Nephron progenitor cell (in vitro differentiated cells): ENCODE measurements around the gene ZNF454.

Experiments
- DNase-seq: peaks from one replicate; pipeline ENCODE4 v3.0.0; 2021
- H3K27ac Mint-ChIP-seq: 2 replicates; pipeline ENCODE4 v1.8.0; 2021; ENCODE audit warnings: mild to moderate bottlenecking, moderate library complexity, mixed read lengths
- H3K27me3 Mint-ChIP-seq: 2 replicates; pipeline ENCODE4 v1.8.0; 2021; ENCODE audit warnings: mild to moderate bottlenecking, low read depth, mixed read lengths; ENCODE audit not compliant: poor library complexity
- H3K36me3 Mint-ChIP-seq: 2 replicates; pipeline ENCODE4 v1.8.0; 2021; ENCODE audit warnings: low read depth, mixed read lengths
- H3K4me1 Mint-ChIP-seq: 2 replicates; pipeline ENCODE4 v1.8.0; 2021; ENCODE audit warnings: mixed read lengths
- H3K4me3 Mint-ChIP-seq: 2 replicates; pipeline ENCODE4 v1.8.0; 2021; ENCODE audit warnings: mild to moderate bottlenecking, moderate library complexity, mixed read lengths
- H3K9me3 Mint-ChIP-seq: 2 replicates; pipeline ENCODE4 v1.8.0; 2021; ENCODE audit warnings: mild to moderate bottlenecking, moderate library complexity, mixed read lengths
- TF ChIP-seq, protein P1 (sequence below): fragments of 200-600 bp; sonication (generic); IDR thresholded peaks from 2 replicates; pipeline ENCODE4 v1.5.0; 2021; ENCODE audit warnings: antibody characterized with exemption

Gene ZNF454

DNA sequence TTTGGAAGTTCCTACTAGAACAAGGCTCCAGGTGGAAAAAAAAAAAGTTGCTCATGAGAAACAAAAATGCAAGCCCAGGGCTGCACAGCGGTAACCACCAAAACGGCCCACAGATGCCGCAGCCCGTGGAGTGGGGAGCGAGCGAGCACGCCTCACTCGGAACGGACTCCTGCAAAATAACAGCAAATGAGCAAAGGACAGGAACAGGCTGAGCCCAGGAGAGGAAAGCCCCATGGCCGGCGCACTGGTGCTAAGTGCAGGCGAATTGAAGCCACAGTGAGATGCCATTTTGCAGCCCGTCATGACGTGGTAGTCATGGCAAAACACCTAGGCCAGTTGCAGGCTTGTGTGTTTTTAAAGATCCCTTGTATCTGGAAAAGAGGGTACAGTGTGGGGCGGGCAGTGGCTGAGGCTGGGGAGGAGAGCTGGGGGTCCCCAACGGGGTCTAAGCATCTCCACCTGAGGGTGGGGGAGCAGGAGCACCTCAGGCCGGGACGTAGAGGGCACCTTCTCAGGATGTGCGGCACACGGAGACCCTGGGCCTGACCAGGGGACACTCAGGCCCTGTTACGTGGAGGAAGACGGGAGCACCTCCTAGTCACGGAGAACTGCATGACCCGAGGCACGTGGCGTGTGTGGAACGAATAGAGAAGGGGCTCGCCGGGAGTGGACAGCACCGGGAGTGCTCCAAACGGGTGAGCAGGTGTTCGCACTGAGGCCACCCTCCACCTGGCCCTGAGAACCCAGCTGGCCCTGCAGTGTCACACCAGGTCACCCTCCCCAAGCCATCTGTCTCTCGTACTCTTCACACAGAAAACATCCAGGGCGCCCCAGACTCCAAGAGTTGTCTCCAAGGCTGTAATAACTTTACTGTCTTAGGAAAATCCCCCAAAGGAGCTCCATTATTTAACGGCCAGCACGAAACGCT, 43.4 kb downstream of the ZNF454 start:
- no peak for DNase-seq
- H3K27me3 Mint-ChIP-seq, result peaks cover 2% of the 10 kb centered on the region
- H3K27ac Mint-ChIP-seq, result no peak overlapping the region
- TF ChIP-seq, protein P1, sequence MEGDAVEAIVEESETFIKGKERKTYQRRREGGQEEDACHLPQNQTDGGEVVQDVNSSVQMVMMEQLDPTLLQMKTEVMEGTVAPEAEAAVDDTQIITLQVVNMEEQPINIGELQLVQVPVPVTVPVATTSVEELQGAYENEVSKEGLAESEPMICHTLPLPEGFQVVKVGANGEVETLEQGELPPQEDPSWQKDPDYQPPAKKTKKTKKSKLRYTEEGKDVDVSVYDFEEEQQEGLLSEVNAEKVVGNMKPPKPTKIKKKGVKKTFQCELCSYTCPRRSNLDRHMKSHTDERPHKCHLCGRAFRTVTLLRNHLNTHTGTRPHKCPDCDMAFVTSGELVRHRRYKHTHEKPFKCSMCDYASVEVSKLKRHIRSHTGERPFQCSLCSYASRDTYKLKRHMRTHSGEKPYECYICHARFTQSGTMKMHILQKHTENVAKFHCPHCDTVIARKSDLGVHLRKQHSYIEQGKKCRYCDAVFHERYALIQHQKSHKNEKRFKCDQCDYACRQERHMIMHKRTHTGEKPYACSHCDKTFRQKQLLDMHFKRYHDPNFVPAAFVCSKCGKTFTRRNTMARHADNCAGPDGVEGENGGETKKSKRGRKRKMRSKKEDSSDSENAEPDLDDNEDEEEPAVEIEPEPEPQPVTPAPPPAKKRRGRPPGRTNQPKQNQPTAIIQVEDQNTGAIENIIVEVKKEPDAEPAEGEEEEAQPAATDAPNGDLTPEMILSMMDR, result no peak
- H3K36me3 Mint-ChIP-seq, result no peaks in the 10 kb centered on the region
- peaks cover 92% of the 10 kb centered on the region for H3K9me3 Mint-ChIP-seq
- no peak overlapping the region for H3K4me3 Mint-ChIP-seq
- no peaks in the 10 kb centered on the region for H3K4me1 Mint-ChIP-seq

DNA sequence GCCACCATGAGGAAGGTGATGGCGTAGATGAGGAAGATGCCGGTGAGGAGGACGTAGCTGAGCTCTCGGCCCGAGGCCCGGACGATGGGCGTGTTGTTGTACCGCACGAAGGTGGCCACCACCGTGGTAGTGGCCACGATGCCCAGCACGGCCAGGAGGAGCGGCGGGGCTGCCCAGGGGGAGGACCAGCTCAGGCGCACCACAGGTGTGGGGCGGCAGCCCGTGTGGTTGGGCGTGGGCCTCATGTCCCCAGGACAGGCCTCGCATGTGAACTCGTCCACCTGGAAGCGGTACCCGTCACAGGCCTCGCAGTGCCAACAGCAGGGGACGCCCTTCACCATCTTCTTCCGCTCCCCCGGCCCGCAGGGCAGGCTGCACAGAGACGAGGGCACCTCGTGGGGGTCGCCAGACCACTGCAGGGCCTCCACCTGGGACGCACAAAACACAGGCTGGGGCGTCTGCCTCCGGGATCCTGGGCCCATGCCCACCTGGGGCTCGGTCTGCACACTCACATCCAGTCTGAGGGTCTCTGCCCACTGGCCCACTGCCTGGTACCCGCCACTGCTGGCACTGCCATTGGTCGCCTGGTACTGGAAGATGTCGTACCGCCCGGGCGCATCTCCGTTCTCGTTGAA, 45.4 kb downstream of the ZNF454 start:
- TF ChIP-seq, protein P1, result no peak
- Mint-ChIP-seq H3K27ac (no peak overlapping the region), H3K27me3 (peaks cover 6% of the 10 kb centered on the region), H3K4me1 (no peaks in the 10 kb centered on the region), H3K36me3 (no peaks in the 10 kb centered on the region), H3K4me3 (no peak overlapping the region), H3K9me3 (peaks cover 88% of the 10 kb centered on the region)
- no peak for DNase-seq

- Mint-ChIP-seq H3K4me3 (no peak overlapping the region), H3K4me1 (no peaks in the 10 kb centered on the region), H3K27me3 (peaks cover 21% of the 10 kb centered on the region), H3K9me3 (peaks cover 89% of the 10 kb centered on the region), H3K36me3 (no peaks in the 10 kb centered on the region), H3K27ac (no peak overlapping the region)
- no peak for DNase-seq
- TF ChIP-seq, protein P1, result no peak
Measured at GRCh38 chr5:178988436-178989220, 47.6 kb downstream of the ZNF454 start.

- no peaks in the 10 kb centered on the region for H3K4me1 Mint-ChIP-seq
- H3K4me3 Mint-ChIP-seq, result no peak overlapping the region
- TF ChIP-seq, protein P1, result no peak
- no peaks in the 10 kb centered on the region for H3K36me3 Mint-ChIP-seq
- peaks cover 83% of the 10 kb centered on the region for H3K9me3 Mint-ChIP-seq
- no peak for DNase-seq
- H3K27me3 Mint-ChIP-seq, result peaks cover 28% of the 10 kb centered on the region
- no peak overlapping the region for H3K27ac Mint-ChIP-seq
Measured at GRCh38 chr5:178989311-178989710, 48.3 kb downstream of the ZNF454 start.

GRCh38 chr5:178990491-178990890, 49.5 kb downstream of the ZNF454 start:
- Mint-ChIP-seq H3K4me1 (peaks cover 3% of the 10 kb centered on the region), H3K27me3 (peaks cover 36% of the 10 kb centered on the region), H3K27ac (no peak overlapping the region), H3K9me3 (peaks cover 76% of the 10 kb centered on the region), H3K4me3 (no peak overlapping the region), H3K36me3 (no peaks in the 10 kb centered on the region)
- TF ChIP-seq, protein P1, result no peak
- DNase-seq, result no peak
